Adrenal gland (tissue), 12 donors: ENCODE data around the gene ATP5PB. TPM values are rescaled to one million over a fixed set of nuclear protein-coding genes. Genes with fewer than 3 reads are reported as not detected.

Experiments
- DNase-seq, 7 donors: peaks; one replicate each; pipeline ENCODE4 v3.0.0-alpha.2; 2019 to 2020
- H3K27ac ChIP-seq, 5 donors: fragments of 200-600 bp; sonication (generic) in 4 of 5; 1 replicate in 3 of 5; 2 replicates in 2 of 5; pipeline versions ENCODE4 v1.5.1 to v1.8.0; 2016 to 2020; ENCODE audit warnings: mild to moderate bottlenecking in 1 of 5
- H3K27me3 ChIP-seq: fragments of 200-600 bp; 2 replicates; pipeline ENCODE4 v1.8.0; 2021
- H3K36me3 ChIP-seq, 2 donors: fragments of 200-600 bp; replicated peaks in 1 of 2; 1 replicate in 1 of 2; 2 replicates in 1 of 2; pipeline versions ENCODE4 v1.5.1 to v1.8.0; 2018 to 2022
- H3K4me1 ChIP-seq, 2 donors: fragments of 200-600 bp; replicated peaks in 1 of 2; 1 replicate in 1 of 2; 2 replicates in 1 of 2; pipeline versions ENCODE4 v1.5.1 to v1.8.0; 2018 to 2021
- H3K4me3 ChIP-seq, 4 donors: fragments of 200-600 bp; sonication (generic) in 3 of 4; one replicate each; pipeline ENCODE4 v1.5.1; 2016 to 2018
- H3K9me3 ChIP-seq, 3 donors: fragments of 200-600 bp; sonication (generic) in 1 of 3; replicated peaks in 1 of 3; 1 replicate in 2 of 3; 2 replicates in 1 of 3; pipeline versions ENCODE4 v1.5.1 to v1.8.0; 2016 to 2021
- CTCF ChIP-seq, 6 experiments: fragments of 450-650 bp in 4 of 6; fragments of 200-600 bp in 2 of 6; sonication (generic) in 1 of 6; IDR thresholded peaks; 1 replicate in 5 of 6; 2 replicates in 1 of 6; pipeline versions ENCODE4 v1.5.1 to v1.8.0; 2016 to 2021; ENCODE audit warnings: antibody characterized with exemption in 6 of 6, mild to moderate bottlenecking in 2 of 6, moderate library complexity in 1 of 6
- POLR2A ChIP-seq, 2 donors: fragments of 450-650 bp; IDR thresholded peaks; one replicate each; pipeline ENCODE4 v1.6.1; 2017; ENCODE audit warnings: antibody characterized with exemption in 2 of 2, mild to moderate bottlenecking in 2 of 2, moderate library complexity in 1 of 2
- WGBS, 4 donors: extraction: QIAGEN DNeasy Blood & Tissue Kit in 2 of 4; methylation state at CpG; one replicate each; pipeline versions ENCODE4 v1.1.5 to v1.1.7; 2013 to 2017; 5-methylcytosine and 5-hydroxymethylcytosine counted together
- intact Hi-C, 2 donors: fragments of 100-400 bp; cut with DNase I; formaldehyde crosslinking; loops; one replicate each; pipeline versions ENCODE4 v1.14.1 to v1.15.0; 2022 to 2023
- polyA plus RNA-seq, 3 donors: library from polyadenylated mRNA; stranded (reverse); fragments of 200-250 nt in 2 of 3; fragments of 350-450 nt in 1 of 3; fragmentation: Illumina TruSeq in 1 of 3; extraction: RNeasy Lipid Tissue Mini Kit (QIAGEN cat#74804) in 1 of 3; gene quantifications; one replicate each; pipeline ENCODE4 v1.2.3, GENCODE V29; 2013 to 2014
- total RNA-seq, 9 donors: library from RNA; depleted of rRNA in 4 of 9; stranded (reverse); fragments of >200 nt in 4 of 9; fragments of 120-200 nt in 1 of 9; fragmentation: NEBNext Ultra II Directional in 1 of 9; extraction: Animal tissue kit (Norgen Biotek cat#: 25700) in 1 of 9; gene quantifications; one replicate each; pipeline versions ENCODE4 v1.1.0 to v1.2.4, GENCODE V29; 2013 to 2023
- donor health status: healthy with polysubstance abuse.
- donor health status: Bipolar disorder and iron deficiency.
- donor health status: DM: yes; HTN: yes; CAD: no.
- donor health status: DM: no; HTN: no; CAD: no.
- donor health status: DM: no; HTN: no; CAD: no.
- donor health status: DM: yes; HTN: yes; CAD: no.

The ATP5PB gene
- total and polyA plus RNA-seq, 12 donors, result 103 to 834 (median 245) TPM

- intact Hi-C loops, result no loop called here
- no peak for DNase-seq
- Histone ChIP-seq H3K9me3 (no peaks in the 10 kb centered on the region), H3K27ac (no peak overlapping the region), H3K4me1 (peaks cover 0 to 32% of the 10 kb centered on the region in 2 donors), H3K4me3 (no peak overlapping the region), H3K36me3 (peaks cover 0 to 57% of the 10 kb centered on the region in 2 donors), H3K27me3 (no peaks in the 10 kb centered on the region)
- 95 to 98% (median 96%) methylated on average over 3 of the region's 3 CpGs for WGBS, 4 donors
- TF ChIP-seq POLR2A (IDR thresholded peaks at IDR 0.05), result no peak
- TF ChIP-seq CTCF (IDR thresholded peaks at IDR 0.05), result no peak
Measured at GRCh38 chr1:111455642-111456031, 6.4 kb downstream of the ATP5PB start.

GRCh38 chr1:111461765-111462164, 12.5 kb downstream of the ATP5PB start:
- intact Hi-C loops, result no loop called here
- Histone ChIP-seq H3K36me3 (peaks cover 0 to 56% of the 10 kb centered on the region in 2 donors), H3K4me3 (no peak overlapping the region), H3K27me3 (no peaks in the 10 kb centered on the region), H3K27ac (no peak overlapping the region), H3K4me1 (peaks cover 0 to 13% of the 10 kb centered on the region in 2 donors), H3K9me3 (no peaks in the 10 kb centered on the region)
- DNase-seq, result no peak
- 94 to 99% (median 97%) methylated on average over 6 of the region's 6 CpGs for WGBS, 4 donors
- TF ChIP-seq CTCF (IDR thresholded peaks at IDR 0.05), result no peak
- TF ChIP-seq POLR2A (IDR thresholded peaks at IDR 0.05), result no peak

- WGBS, 4 donors, result 93 to 95% (median 94%) methylated on average over 4 of the region's 4 CpGs
Measured at GRCh38 chr1:111462370-111463028, 13.2 kb downstream of the ATP5PB start.

More at GRCh38 chr1:111462370-111463028, 13.2 kb downstream of the ATP5PB start:
- peaks cover 0 to 13% of the 10 kb centered on the region in 2 donors for H3K4me1 ChIP-seq
- H3K36me3 ChIP-seq, result peaks cover 0 to 49% of the 10 kb centered on the region in 2 donors
- no peaks in the 10 kb centered on the region for H3K9me3 ChIP-seq
- no peak overlapping the region for H3K4me3 ChIP-seq
- no peak for TF ChIP-seq CTCF (IDR thresholded peaks at IDR 0.05)
- no peak for TF ChIP-seq POLR2A (IDR thresholded peaks at IDR 0.05)
- peak overlapping the region in 1 of 5 donors; percentile 17 for H3K27ac ChIP-seq
- intact Hi-C loops, result no loop called here
- no peaks in the 10 kb centered on the region for H3K27me3 ChIP-seq
- DNase-seq, result no peak
